Fibroblast of skin of abdomen (primary cell): ENCODE data around the gene FXYD6.
A peak's percentile ranks its signal among the peaks of the same experiment; 100 is the strongest.
"Not testable (repeated sequence)": the region's sequence is repeated elsewhere in the genome, so short reads cannot be mapped to it uniquely, and the experiment has no call there.

Source experiments
- DNase-seq: peaks from one replicate; pipeline ENCODE4 v3.0.0-alpha.2; 2013

The FXYD6 gene

GRCh38 chr11:117868815-117869561 lies 7.5 kb downstream of the FXYD6 start:
- no peak for DNase-seq

- DNase-seq: no peak
These were observed 8.4 kb downstream of the FXYD6 start for GRCh38 chr11:117868088-117868487.

GRCh38 chr11:117866526-117866925 lies 9.9 kb downstream of the FXYD6 start:
- DNase-seq: no peak

- not testable (repeated sequence) for DNase-seq
These were observed 10.9 kb downstream of the FXYD6 start for GRCh38 chr11:117865546-117865945.

GRCh38 chr11:117863383-117863782 lies 13.1 kb downstream of the FXYD6 start:
- no peak for DNase-seq

- no peak for DNase-seq
These were observed 13.7 kb downstream of the FXYD6 start for GRCh38 chr11:117862753-117863152.

GRCh38 chr11:117862019-117862725 lies 14.3 kb downstream of the FXYD6 start:
- no peak for DNase-seq

GRCh38 chr11:117861151-117862018 lies 15.1 kb downstream of the FXYD6 start:
- no peak for DNase-seq

- DNase-seq: no peak
These were observed 16.3 kb downstream of the FXYD6 start for GRCh38 chr11:117860139-117860538.

- DNase-seq: no peak
These were observed 16.9 kb downstream of the FXYD6 start for GRCh38 chr11:117859488-117860112.

GRCh38 chr11:117859061-117859460 lies 17.4 kb downstream of the FXYD6 start:
- no peak for DNase-seq

- no peak for DNase-seq
These were observed 18.6 kb downstream of the FXYD6 start for GRCh38 chr11:117857734-117858414.

GRCh38 chr11:117855912-117856651 lies 20.4 kb downstream of the FXYD6 start:
- no peak for DNase-seq

- no peak for DNase-seq
These were observed 21.1 kb downstream of the FXYD6 start for GRCh38 chr11:117855186-117855845.

- DNase-seq: no peak
These were observed 24.1 kb downstream of the FXYD6 start for GRCh38 chr11:117852309-117852708.

GRCh38 chr11:117851852-117852251 lies 24.6 kb downstream of the FXYD6 start:
- no peak for DNase-seq

- peak; percentile 56 for DNase-seq
These were observed 25.4 kb downstream of the FXYD6 start for GRCh38 chr11:117851106-117851505.

GRCh38 chr11:117849781-117850414 lies 26.6 kb downstream of the FXYD6 start:
- no peak for DNase-seq

GRCh38 chr11:117843666-117844484 lies 32.6 kb downstream of the FXYD6 start:
- peak; percentile 55 for DNase-seq
